K562 (cell line): ENCODE results near the gene NR5A1. TPM values are rescaled to one million over a fixed set of nuclear protein-coding genes. Genes with fewer than 3 reads are reported as not detected.

Experiments
- ATAC-seq: fragments of 200-7000 bp; cut with Tn5 transposase; 3 replicates; pipeline ENCODE4 v1.9.1; 2020; ENCODE audit warnings: moderate library complexity
- BruUV-seq: library from RNA; stranded (reverse); fragments of 400-500 nt; replicated peaks from 2 replicates; lab custom pipeline; 2021; lab: Mats Ljungman, UMichigan
- CTCF ChIA-PET: fragments of 300-600 bp; formaldehyde crosslinking; extraction: SDS; loops from one replicate; lab custom pipeline; 2021; ENCODE audit warnings: low intra/inter-chr PET ratio; lab: Yijun Ruan, JAX
- POLR2A ChIA-PET: fragments of 300-600, 350-650 bp; sonication (Branson Sonifier 250); formaldehyde crosslinking; extraction: SDS; loops from one replicate; lab custom pipeline; 2021; ENCODE audit warnings: antibody characterized with exemption, inconsistent platforms; lab: Yijun Ruan, JAX
- DNase-seq, 4 experiments: peaks; one replicate each; pipeline versions ENCODE4 v3.0.0 to v3.0.0-alpha.2; 2011 to 2018; ENCODE audit warnings: low spot score in 3 of 4, mixed read lengths in 3 of 4; ENCODE audit errors: extremely low read depth in 1 of 4
- FAIRE-seq: peaks from 2 replicates; lab custom pipeline; 2011; peaks lifted over from hg19 to GRCh38; lab: Jason Lieb, UNC
- H2AFZ ChIP-seq: 2 replicates; pipeline ENCODE4 v1.6.0; 2011; ENCODE audit warnings: low read depth, low read length, control low read depth, inconsistent platforms
- H3K27ac ChIP-seq: fragments of 200-600 bp; 3 replicates; pipeline ENCODE4 v1.8.0; 2011; ENCODE audit warnings: low read depth, mild to moderate bottlenecking, control low read depth, inconsistent platforms, low read length, moderate library complexity, mixed read lengths; ENCODE audit errors: extremely low read depth
- H3K27me3 ChIP-seq, 2 experiments: fragments of 300-600 bp in 1 of 2; 2 replicates in 1 of 2; 3 replicates in 1 of 2; pipeline versions ENCODE4 v1.6.0 to v1.8.0; 2011; ENCODE audit warnings: inconsistent platforms in 2 of 2, low read length in 2 of 2, mild to moderate bottlenecking in 1 of 2, mixed read lengths in 1 of 2, moderate library complexity in 1 of 2; ENCODE audit not compliant: control insufficient read depth in 2 of 2, insufficient read depth in 2 of 2
- H3K36me3 ChIP-seq: fragments of 300-600 bp; 3 replicates; pipeline ENCODE4 v1.8.0; 2011; ENCODE audit warnings: mild to moderate bottlenecking, low read length, inconsistent platforms; ENCODE audit not compliant: control insufficient read depth, insufficient read depth
- H3K4me1 ChIP-seq, 2 experiments: fragments of 200-600 bp in 1 of 2; replicated peaks in 1 of 2; 2 replicates in 1 of 2; 3 replicates in 1 of 2; pipeline versions ENCODE4 v1.5.1 to v1.8.0; 2011; ENCODE audit warnings: inconsistent platforms in 2 of 2, low read length in 2 of 2, mild to moderate bottlenecking in 1 of 2, mixed read lengths in 1 of 2, moderate library complexity in 1 of 2; ENCODE audit not compliant: control insufficient read depth in 2 of 2, insufficient read depth in 2 of 2
- H3K4me2 ChIP-seq: 2 replicates; pipeline ENCODE4 v1.6.1; 2011; ENCODE audit warnings: low read length, control low read depth, inconsistent platforms, mixed read lengths; ENCODE audit not compliant: insufficient read depth
- H3K4me3 ChIP-seq: fragments of 200-600 bp; sonication (generic), shearing (Covaris generic); 2 replicates; pipeline ENCODE4 v1.5.1; 2016; ENCODE audit warnings: control low read depth, inconsistent platforms
- H3K79me2 ChIP-seq: fragments of 200-600 bp; 3 replicates; pipeline ENCODE4 v1.8.0; 2011; ENCODE audit warnings: low read length, inconsistent platforms; ENCODE audit not compliant: control insufficient read depth, insufficient read depth
- H3K9ac ChIP-seq, 2 experiments: 2 replicates each; pipeline versions ENCODE4 v1.6.0 to v1.6.1; 2011; ENCODE audit warnings: low read depth in 2 of 2, low read length in 2 of 2, control low read depth in 1 of 2, inconsistent platforms in 1 of 2, mild to moderate bottlenecking in 1 of 2, mixed read lengths in 1 of 2; ENCODE audit not compliant: insufficient read depth in 1 of 2
- H3K9me1 ChIP-seq: one replicate; pipeline ENCODE4 v1.6.0; 2011; ENCODE audit warnings: inconsistent platforms, mild to moderate bottlenecking, low read length, moderate library complexity; ENCODE audit not compliant: control insufficient read depth, insufficient read depth
- H3K9me3 ChIP-seq: replicated peaks from 2 replicates; pipeline ENCODE4 v1.5.1; 2011; ENCODE audit warnings: low read depth, low read length, inconsistent platforms; ENCODE audit not compliant: control insufficient read depth, insufficient read depth
- H4K20me1 ChIP-seq: replicated peaks from 2 replicates; pipeline ENCODE4 v1.6.1; 2011; ENCODE audit warnings: low read length, inconsistent platforms, mixed read lengths; ENCODE audit not compliant: control insufficient read depth, insufficient read depth
- COPS2 ChIP-seq: fragments of 450-650 bp; conservative IDR thresholded peaks from 2 replicates; pipeline ENCODE4 v1.6.1; 2016; ENCODE audit warnings: mild to moderate bottlenecking, moderate library complexity
- CREB3L1 ChIP-seq: fragments of 450-650 bp; IDR thresholded peaks from 2 replicates; pipeline ENCODE4 v1.6.1; 2014; ENCODE audit warnings: low read depth, mild to moderate bottlenecking, moderate library complexity, borderline replicate concordance
- CTBP1 ChIP-seq: fragments of 450-650 bp; IDR thresholded peaks from 2 replicates; pipeline ENCODE4 v1.6.1; 2016; ENCODE audit warnings: borderline replicate concordance
- E2F3 ChIP-seq: fragments of 250-450 bp; sonication (Bioruptor Pico); IDR thresholded peaks from 2 replicates; pipeline ENCODE4 v1.4.0; 2020; ENCODE audit warnings: mild to moderate bottlenecking
- ESRRA ChIP-seq: fragments of 450-650 bp; IDR thresholded peaks from 2 replicates; pipeline ENCODE4 v1.6.1; 2014; ENCODE audit warnings: low read depth, mild to moderate bottlenecking, moderate library complexity, borderline replicate concordance
- ETV6 ChIP-seq, 3 experiments: fragments of 150-350 bp in 1 of 3; sonication (generic) in 1 of 3; formaldehyde crosslinking in 1 of 3; IDR thresholded peaks; 2 replicates each; pipeline versions ENCODE4 v1.6.1 to v1.8.0; 2014 to 2022; ENCODE audit warnings: borderline replicate concordance in 2 of 3, low read depth in 2 of 3, antibody characterized with exemption in 1 of 3, low read length in 1 of 3, mild to moderate bottlenecking in 1 of 3, missing genetic modification reagents in 1 of 3
- FOXM1 ChIP-seq, 2 experiments: fragments of 450-650 bp in 1 of 2; sonication (generic) in 1 of 2; formaldehyde crosslinking in 1 of 2; IDR thresholded peaks; 2 replicates each; pipeline versions ENCODE4 v1.6.1 to v1.9.0; 2017 to 2022; ENCODE audit warnings: low read depth in 2 of 2, mild to moderate bottlenecking in 2 of 2, missing genetic modification reagents in 1 of 2, moderate library complexity in 1 of 2
- KDM1A ChIP-seq, 2 experiments: fragments of 450-650 bp; IDR thresholded peaks; 2 replicates each; pipeline ENCODE4 v1.6.1; 2016; ENCODE audit warnings: mild to moderate bottlenecking in 2 of 2
- NBN ChIP-seq: fragments of 450-650 bp; IDR thresholded peaks from 2 replicates; pipeline ENCODE4 v1.6.1; 2016; ENCODE audit warnings: low read depth, mild to moderate bottlenecking
- NFIC ChIP-seq: fragments of 450-650 bp; IDR thresholded peaks from 2 replicates; pipeline ENCODE4 v1.6.1; 2017; ENCODE audit warnings: mild to moderate bottlenecking, inconsistent platforms
- PBX2 ChIP-seq, 2 experiments: IDR thresholded peaks in 1 of 2; conservative IDR thresholded peaks in 1 of 2; 2 replicates each; pipeline ENCODE4 v1.6.1; 2016; ENCODE audit warnings: low read depth in 2 of 2, mild to moderate bottlenecking in 1 of 2, missing compliant biosample characterization in 1 of 2, missing genetic modification characterization in 1 of 2, moderate library complexity in 1 of 2
- RB1 ChIP-seq: fragments of 450-650 bp; IDR thresholded peaks from 2 replicates; pipeline ENCODE4 v1.6.1; 2017; ENCODE audit warnings: low read depth, mild to moderate bottlenecking
- RBM25 ChIP-seq: fragments of 200-400 bp; formaldehyde crosslinking; IDR thresholded peaks from 2 replicates; pipeline ENCODE4 v1.6.1; 2018; ENCODE audit warnings: low read length, low read depth, moderate library complexity; ENCODE audit not compliant: severe bottlenecking
- SMAD2 ChIP-seq: fragments of 150-350 bp; IDR thresholded peaks from 2 replicates; pipeline ENCODE4 v1.6.1; 2014; ENCODE audit warnings: low read depth, mild to moderate bottlenecking, low read length
- ZC3H8 ChIP-seq: fragments of 450-650 bp; IDR thresholded peaks from 2 replicates; pipeline ENCODE4 v1.6.1; 2017
- ZNF24 ChIP-seq: fragments of 450-650 bp; IDR thresholded peaks from 2 replicates; pipeline ENCODE4 v1.6.1; 2016
- ZNF431 ChIP-seq: sonication (generic); formaldehyde crosslinking; IDR thresholded peaks from 2 replicates; pipeline ENCODE4 v1.8.0; 2022; ENCODE audit warnings: mild to moderate bottlenecking, missing genetic modification reagents
- ZNF444 ChIP-seq: fragments of 250-450 bp; sonication (Bioruptor Pico); IDR thresholded peaks from 2 replicates; pipeline ENCODE4 v1.4.0; 2020; ENCODE audit warnings: mild to moderate bottlenecking, moderate library complexity
- ZNF830 ChIP-seq: fragments of 250-450 bp; sonication (Bioruptor Pico); IDR thresholded peaks from 2 replicates; pipeline ENCODE4 v1.5.0; 2021; ENCODE audit warnings: mild to moderate bottlenecking
- WGBS: fragments of 100-300 bp; shearing (Covaris generic); methylation state at CpG from one replicate; pipeline ENCODE4 v1.1.6; 2016; ENCODE audit warnings: low coverage, mixed read lengths; ENCODE audit not compliant: insufficient coverage; ENCODE audit errors: missing lambda C conversion rate; 5-methylcytosine and 5-hydroxymethylcytosine counted together
- in situ Hi-C: fragments of 300-500 bp; cut with MboI; formaldehyde crosslinking; loops from 4 replicates; pipeline ENCODE4 v1.15.0; 2018; ENCODE audit warnings: inconsistent platforms, mixed read lengths
- intact Hi-C: fragments of 100-400 bp; cut with micrococcal nuclease; formaldehyde crosslinking; loops from 2 replicates; pipeline ENCODE4 v1.14.2; 2022
- polyA plus RNA-seq, 8 experiments: library from polyadenylated mRNA; depleted of rRNA in 4 of 8; stranded (reverse) in 5 of 8; unstranded in 3 of 8; fragments of >200 nt; fragmentation: Nextera tagmentation in 2 of 8; fragmentation: Illumina TruSeq in 1 of 8; extraction: Ambion mirVana in 2 of 8; extraction: Trizol in 1 of 8; gene quantifications; 2 replicates each; pipeline versions ENCODE4 v1.2.1 to v1.2.3, GENCODE V29; 2011 to 2014; ENCODE audit warnings: inconsistent platforms in 1 of 8, missing spikeins in 1 of 8
- total RNA-seq, 7 experiments: library from RNA; depleted of rRNA in 6 of 7; stranded (reverse); fragments of >200 nt in 6 of 7; fragmentation: Illumina TruSeq in 2 of 7; extraction: Trizol in 2 of 7; gene quantifications; 2 replicates each; pipeline versions ENCODE4 v1.2.1 to v1.2.3, GENCODE V29; 2011 to 2021; ENCODE audit warnings: low replicate concordance in 1 of 7
- TF ChIP-seq, protein P1 (sequence below): fragments of 250-450 bp; sonication (Bioruptor Pico); IDR thresholded peaks from 2 replicates; pipeline ENCODE4 v1.8.0; 2021; ENCODE audit warnings: moderate library complexity, mild to moderate bottlenecking, inconsistent platforms

The NR5A1 gene
- total and polyA plus RNA-seq, 9 of the 15 experiments (the other 6 are each of a cell fraction or from before 2014, with no cell fraction given), result 0.11 to 0.32 (median 0.20) TPM; not detected in 6

DNA sequence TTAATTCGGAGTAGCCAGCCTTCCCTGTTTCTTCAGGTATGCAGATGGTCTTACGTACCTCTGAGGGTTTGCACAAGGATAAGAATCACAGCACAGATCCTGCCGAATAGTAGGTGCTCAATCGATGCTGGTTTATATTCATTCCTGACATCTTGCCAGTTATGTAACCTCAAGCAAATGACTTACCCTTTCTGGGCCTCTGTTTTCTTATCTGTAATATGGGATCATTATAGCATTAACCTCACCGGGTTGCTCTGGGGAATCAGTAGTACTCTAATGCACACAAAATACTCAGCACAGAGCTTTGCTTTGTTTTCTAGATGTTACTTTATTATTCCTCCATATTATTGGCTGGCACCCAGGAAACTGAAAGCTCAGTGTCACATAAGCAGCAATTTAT, 7.7 kb upstream of the NR5A1 start:
- intact Hi-C loops, result no loop called here
- WGBS, result 58% methylated on average over 5 of the region's 5 CpGs
- in situ Hi-C loops, result no loop called here
- POLR2A ChIA-PET, result interaction anchor here (1.2 to 1.4 kb wide), 2 partner anchors 13 to 18 kb away, joined by 3 to 6 read pairs; no protein-coding TSS in a partner anchor
- H3K36me3 ChIP-seq, result peaks cover 2% of the 10 kb centered on the region; the same call in 1 of the 3 replicates
- H2AFZ ChIP-seq, result no peak overlapping the region
- no peak overlapping the region for H3K4me2 ChIP-seq
- no TSS peak for BruUV-seq
- H3K79me2 ChIP-seq, result no peaks in the 10 kb centered on the region
- H3K9me3 ChIP-seq, result no peaks in the 10 kb centered on the region
- DNase-seq, result no peak
- CTCF ChIA-PET, result no interaction called here
- ATAC-seq, result no peak
- no peak overlapping the region for H3K9ac ChIP-seq
- H3K27me3 ChIP-seq, result no peaks in the 10 kb centered on the region
- H3K9me1 ChIP-seq, result no peaks in the 10 kb centered on the region
- no peaks in the 10 kb centered on the region for H4K20me1 ChIP-seq
- no peak for FAIRE-seq
- peaks cover 30 to 31% of the 10 kb centered on the region in 2 experiments for H3K4me1 ChIP-seq
- no peak overlapping the region for H3K27ac ChIP-seq
- H3K4me3 ChIP-seq, result no peak overlapping the region
- no peak for TF ChIP-seq CREB3L1
- TF ChIP-seq NBN, result no peak
- TF ChIP-seq ETV6 (IDR thresholded peaks at IDR 0.05; ENCODE audit: borderline replicate concordance in 1 of 2, low read depth in 2 of 2, low read length in 1 of 2), result no peak
- no peak for TF ChIP-seq ETV6 (CRISPR knock-in tag; IDR thresholded peaks at IDR 0.05; ENCODE audit: borderline replicate concordance)
- TF ChIP-seq ZNF431 (CRISPR knock-in tag), result no peak
- TF ChIP-seq E2F3 (CRISPR knock-in tag), result no peak
- no peak for TF ChIP-seq ZNF24
- TF ChIP-seq RBM25, result peak; percentile 82
- no peak for TF ChIP-seq COPS2
- TF ChIP-seq PBX2 (CRISPR knock-in tag; IDR thresholded peaks at IDR 0.05; ENCODE audit: low read depth), result no peak
- no peak for TF ChIP-seq PBX2 (tag; conservative IDR thresholded peaks at IDR 0.05; ENCODE audit: low read depth)
- TF ChIP-seq FOXM1 (IDR thresholded peaks at IDR 0.05; ENCODE audit: low read depth), result no peak
- TF ChIP-seq FOXM1 (CRISPR knock-in tag; IDR thresholded peaks at IDR 0.05; ENCODE audit: low read depth), result no peak
- TF ChIP-seq, protein P1, sequence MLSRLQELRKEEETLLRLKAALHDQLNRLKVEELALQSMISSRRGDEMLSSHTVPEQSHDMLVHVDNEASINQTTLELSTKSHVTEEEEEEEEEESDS, result no peak
- no peak for TF ChIP-seq ZC3H8
- peak; percentile 18; the same call in 1 of the 2 replicates for TF ChIP-seq NFIC
- no peak for TF ChIP-seq ZNF444 (CRISPR knock-in tag)
- TF ChIP-seq CTBP1, result no peak
- TF ChIP-seq ESRRA, result peak; percentile 77; the same call in 1 of the 2 replicates
- TF ChIP-seq ZNF830, result no peak
- no peak for TF ChIP-seq SMAD2
- no peak for TF ChIP-seq RB1
- 0 out of 4 replicates have a peak, but pooled peaks of 1 of the 2 experiments have one; percentile 14 for TF ChIP-seq KDM1A (IDR thresholded peaks at IDR 0.05)
